Measurements from ENCODE around the gene PDZRN3.

DNA sequence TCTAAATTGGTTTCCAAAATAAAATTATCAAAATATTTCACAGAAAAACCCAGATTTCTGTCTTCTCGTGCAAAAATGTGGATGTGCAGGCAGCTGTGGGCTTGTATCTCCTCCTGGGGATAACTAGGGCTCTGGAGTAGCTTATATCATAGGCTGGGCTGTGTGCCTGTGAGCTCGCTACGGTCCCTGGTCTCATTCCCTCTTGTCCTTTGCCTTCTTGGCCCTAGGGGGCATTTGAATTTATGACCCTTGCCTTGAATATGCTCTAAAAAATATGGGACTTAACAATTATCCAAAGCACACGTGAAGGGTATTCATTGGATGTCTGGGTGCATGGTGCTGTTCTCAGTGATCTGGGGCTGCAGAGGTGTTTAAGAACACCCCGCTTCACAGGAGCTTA lies 132.6 kb downstream of the PDZRN3 start:
- TF ChIP-seq CTCF (conservative IDR thresholded peaks at IDR 0.05 in 1 of 2, IDR thresholded peaks at IDR 0.05 in 1 of 2; ENCODE audit: extremely low read depth in 1 of 2, insufficient read depth in 1 of 2, low read depth in 1 of 2, low read length in 2 of 2) (no peak), EZH2 (IDR thresholded peaks at IDR 0.05; ENCODE audit: borderline replicate concordance, low read length) (no peak)

Data from mammary epithelial cell (primary cell).